Activated T-cell treated with anti-CD3 and anti-CD28 coated beads for 48 hours (primary cell): ENCODE results near the gene HIVEP1.
A peak's percentile ranks its signal among the peaks of the same experiment; 100 is the strongest.
"Not testable (repeated sequence)": the region's sequence is repeated elsewhere in the genome, so short reads cannot be mapped to it uniquely, and the experiment has no call there.

ENCODE experiments used
- DNase-seq: peaks from one replicate; pipeline ENCODE4 v3.0.0-alpha.2; 2020; ENCODE audit warnings: low read depth

Gene HIVEP1

DNA sequence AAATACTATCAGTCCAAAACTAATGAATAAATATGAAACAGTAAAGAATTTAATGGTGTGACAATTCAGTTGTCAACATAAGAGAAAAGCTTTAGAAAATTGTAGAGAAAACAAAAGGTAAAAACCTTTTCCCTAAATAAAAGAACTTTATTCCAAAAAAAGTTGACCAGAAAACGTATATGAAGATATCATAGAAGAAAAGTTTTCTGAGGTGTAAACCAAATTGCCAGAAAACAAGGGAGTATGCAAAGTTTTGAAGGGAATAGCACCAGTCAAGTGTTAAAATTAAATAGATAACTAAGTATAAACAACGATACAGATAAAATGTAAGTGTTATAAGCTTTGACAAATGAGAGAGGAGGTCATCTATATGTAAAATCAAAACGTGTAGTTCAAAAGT is 104.9 kb downstream of the HIVEP1 start:
- no peak for DNase-seq

DNA sequence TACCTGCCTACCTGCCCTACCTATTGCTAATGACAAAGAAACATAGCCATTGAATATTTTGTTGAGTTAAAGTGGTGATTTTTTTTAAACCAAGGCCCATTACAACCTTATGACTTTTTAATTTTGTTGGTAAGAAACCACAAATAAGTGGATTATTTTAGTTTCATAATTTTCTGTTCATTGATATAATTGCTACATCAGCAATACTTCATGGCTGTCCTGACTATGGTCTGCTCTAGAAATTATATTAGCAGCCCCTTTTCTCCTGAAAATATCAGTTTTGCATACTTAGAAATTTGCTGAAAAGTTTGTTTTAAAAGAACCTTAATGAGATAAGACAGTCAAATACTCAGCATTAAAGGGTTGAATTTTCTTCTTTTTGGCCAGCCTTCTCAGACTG is 106.5 kb downstream of the HIVEP1 start:
- no peak for DNase-seq

DNA sequence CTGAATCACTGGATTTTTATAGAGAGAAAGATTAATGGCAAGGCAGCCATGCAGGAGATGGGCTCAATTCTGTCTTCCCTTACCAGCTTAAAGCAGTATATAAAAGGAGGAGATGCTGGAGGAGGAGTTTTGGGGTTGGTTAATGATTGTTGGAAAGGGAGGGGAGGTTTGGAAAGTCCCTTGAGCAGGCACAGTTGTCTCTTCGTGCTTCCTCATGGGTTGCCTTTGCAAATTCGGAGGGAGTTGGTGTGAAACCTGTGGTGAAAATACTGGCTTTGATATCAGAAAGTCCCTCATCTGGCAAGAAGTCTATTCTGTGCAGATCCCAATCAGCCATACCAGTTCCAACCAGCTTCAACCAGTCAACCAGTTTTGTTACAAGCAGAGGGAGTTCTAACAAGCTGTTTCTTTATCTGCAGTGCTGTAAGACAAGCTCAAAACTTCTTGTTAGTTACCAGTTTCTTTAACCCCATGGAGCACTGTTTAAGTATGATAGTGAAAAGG is 107.0 kb downstream of the HIVEP1 start:
- no peak for DNase-seq

- no peak for DNase-seq
These were observed 113.3 kb downstream of the HIVEP1 start for GRCh38 chr6:12125396-12125795.

DNA sequence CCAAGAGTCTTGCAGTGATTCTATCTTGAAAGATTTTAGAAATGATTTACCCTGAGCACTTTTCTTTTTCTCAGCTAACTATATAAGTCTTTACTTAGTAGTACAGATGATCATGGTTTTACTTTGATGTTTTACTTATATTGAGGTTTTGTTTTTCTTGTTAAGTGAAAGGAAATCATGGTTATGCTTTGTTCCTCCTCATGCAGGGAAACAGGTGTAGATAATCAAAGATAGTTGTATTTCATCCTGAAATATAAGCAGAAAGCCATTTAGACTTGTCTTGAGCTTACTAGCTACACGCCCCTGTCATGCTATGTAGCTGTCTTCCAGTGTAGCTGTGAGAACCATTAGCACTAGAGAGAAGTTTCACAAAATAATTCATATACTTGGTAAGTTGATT is 113.9 kb downstream of the HIVEP1 start:
- no peak for DNase-seq

- no peak for DNase-seq
These were observed 117.4 kb downstream of the HIVEP1 start for GRCh38 chr6:12129523-12129922.

- no peak for DNase-seq
These were observed 120.5 kb downstream of the HIVEP1 start for GRCh38 chr6:12132351-12133222.

GRCh38 chr6:12134581-12134980 is 122.5 kb downstream of the HIVEP1 start:
- no peak for DNase-seq

GRCh38 chr6:12134991-12135390 is 122.9 kb downstream of the HIVEP1 start:
- no peak for DNase-seq

GRCh38 chr6:12136905-12137304 is 124.8 kb downstream of the HIVEP1 start:
- no peak for DNase-seq

DNA sequence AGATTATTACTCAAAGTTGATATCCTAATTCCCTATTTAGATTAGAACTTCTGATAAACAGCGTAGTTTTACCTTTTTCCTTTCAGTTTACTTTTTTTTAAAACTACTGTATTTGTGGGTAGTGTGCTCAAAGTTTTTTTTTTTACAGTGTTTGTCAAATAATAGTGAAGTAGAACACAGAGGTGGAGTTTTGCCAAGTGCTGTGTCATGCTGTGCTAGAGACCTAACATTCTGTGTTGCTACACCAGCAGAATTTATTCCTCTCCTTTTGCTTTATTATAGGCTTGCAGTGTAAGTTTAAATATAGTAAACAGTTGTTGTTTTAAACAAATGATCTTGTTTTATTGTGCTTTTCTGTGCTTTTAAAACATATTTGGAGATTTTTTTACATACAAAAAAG is 125.4 kb downstream of the HIVEP1 start:
- DNase-seq: no peak

DNA sequence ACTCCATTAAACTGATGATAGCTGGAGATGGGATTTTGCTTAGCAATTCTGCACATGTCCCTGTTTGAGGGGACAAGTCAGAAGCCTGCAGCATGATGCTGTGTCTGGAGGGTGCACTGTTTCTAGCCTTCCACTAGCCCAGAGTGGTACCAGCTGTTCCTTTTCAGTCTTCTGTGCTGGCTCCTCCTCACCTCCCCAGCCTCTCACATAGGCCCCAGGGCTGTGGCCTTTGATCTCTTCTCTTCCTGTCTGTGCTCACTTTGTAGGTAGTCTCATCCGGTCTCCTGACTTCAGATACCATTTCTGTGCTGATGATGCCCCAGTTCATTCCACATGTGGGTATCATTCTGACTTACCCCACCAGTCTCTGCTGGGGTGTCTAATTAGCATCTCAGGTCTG is 126.3 kb downstream of the HIVEP1 start:
- DNase-seq: no peak

GRCh38 chr6:12138936-12139335 is 126.8 kb downstream of the HIVEP1 start:
- DNase-seq: no peak

DNA sequence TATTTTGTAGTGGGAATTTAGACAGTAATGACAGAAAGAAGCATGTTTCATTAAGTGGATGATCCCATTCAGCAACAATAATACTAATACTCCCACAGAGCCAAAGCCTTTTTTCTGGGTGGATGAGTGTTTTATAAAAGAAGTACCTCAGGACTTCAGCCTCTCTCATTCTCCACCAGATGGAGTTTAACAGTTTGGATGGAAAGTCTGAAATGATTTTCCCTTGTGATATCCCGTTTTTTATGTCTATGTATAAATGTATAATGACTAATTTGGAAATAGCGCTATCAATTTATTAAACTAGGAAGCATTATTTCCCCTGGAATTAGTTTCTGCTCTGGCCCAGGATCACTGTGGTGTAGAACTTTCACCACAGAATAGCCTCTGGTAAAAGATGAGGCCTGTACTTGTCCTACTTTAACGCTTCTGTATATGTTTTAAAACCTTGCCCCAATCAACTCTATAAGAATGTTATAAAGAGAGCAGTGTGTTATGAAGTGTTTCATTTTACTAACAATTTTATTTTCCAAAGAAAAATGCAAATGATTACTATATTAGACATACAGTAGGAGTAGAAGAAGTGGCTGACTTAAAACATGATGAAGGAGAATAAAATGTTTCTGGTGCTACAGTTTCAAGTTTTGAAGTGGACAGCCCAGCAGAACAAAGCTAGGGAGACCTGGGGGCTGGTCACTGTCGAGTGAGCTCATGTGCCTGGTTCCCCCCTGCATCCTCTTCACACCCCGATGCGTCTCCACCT is 135.6 kb downstream of the HIVEP1 start:
- no peak for DNase-seq

- no peak for DNase-seq
These were observed 136.2 kb downstream of the HIVEP1 start for GRCh38 chr6:12148317-12148801.

DNA sequence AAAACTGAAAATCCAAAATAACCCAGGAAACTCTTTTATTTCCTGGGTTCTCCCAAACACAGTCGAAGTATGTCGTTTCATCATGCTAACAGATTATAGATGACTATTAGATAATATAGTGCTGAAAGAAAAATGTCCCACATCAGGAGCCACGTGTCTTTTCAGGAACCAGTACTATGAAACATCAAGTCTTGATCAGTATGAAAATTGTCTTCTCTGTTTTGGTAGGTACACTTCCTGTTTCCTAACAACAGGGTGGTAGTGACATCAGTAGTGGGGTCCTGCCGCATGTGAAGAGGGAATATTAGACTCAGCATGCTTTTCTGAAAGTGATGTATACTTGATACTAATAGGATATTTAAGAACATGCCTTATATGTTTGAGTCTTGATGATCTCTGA is 136.7 kb downstream of the HIVEP1 start:
- DNase-seq: no peak

- no peak for DNase-seq
These were observed 137.9 kb downstream of the HIVEP1 start for GRCh38 chr6:12149944-12150510.

DNA sequence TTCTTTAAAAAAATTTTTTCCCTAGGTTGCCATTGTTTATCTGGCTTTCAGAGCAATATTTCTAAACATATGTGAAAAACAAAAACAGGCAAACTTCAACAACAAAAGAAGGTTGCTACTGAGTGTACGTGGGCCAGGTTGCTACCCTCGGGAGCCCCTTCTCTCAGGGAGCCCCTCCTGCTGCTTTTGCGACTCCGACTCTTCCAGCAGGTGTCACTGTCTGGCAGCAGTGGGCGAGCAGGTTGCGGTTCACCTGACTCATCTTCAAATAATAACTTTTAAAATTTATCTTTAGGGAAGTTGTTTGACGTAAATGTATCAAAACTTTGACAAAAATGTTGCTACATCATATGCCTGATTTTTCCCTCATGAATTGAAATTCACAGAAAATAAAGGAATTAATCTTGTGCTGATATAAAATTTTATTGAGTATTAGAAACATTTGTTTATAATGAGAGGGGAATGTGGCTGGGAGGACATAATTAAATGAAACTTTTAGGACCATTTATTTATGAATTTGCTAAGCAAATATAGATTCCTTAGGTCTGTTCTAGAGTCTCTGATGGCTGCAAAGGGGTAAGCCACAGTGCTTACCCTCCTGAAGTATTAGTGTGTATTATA is 138.8 kb downstream of the HIVEP1 start:
- peak; percentile 23 for DNase-seq

- no peak for DNase-seq
These were observed 139.3 kb downstream of the HIVEP1 start for GRCh38 chr6:12151433-12151820.

DNA sequence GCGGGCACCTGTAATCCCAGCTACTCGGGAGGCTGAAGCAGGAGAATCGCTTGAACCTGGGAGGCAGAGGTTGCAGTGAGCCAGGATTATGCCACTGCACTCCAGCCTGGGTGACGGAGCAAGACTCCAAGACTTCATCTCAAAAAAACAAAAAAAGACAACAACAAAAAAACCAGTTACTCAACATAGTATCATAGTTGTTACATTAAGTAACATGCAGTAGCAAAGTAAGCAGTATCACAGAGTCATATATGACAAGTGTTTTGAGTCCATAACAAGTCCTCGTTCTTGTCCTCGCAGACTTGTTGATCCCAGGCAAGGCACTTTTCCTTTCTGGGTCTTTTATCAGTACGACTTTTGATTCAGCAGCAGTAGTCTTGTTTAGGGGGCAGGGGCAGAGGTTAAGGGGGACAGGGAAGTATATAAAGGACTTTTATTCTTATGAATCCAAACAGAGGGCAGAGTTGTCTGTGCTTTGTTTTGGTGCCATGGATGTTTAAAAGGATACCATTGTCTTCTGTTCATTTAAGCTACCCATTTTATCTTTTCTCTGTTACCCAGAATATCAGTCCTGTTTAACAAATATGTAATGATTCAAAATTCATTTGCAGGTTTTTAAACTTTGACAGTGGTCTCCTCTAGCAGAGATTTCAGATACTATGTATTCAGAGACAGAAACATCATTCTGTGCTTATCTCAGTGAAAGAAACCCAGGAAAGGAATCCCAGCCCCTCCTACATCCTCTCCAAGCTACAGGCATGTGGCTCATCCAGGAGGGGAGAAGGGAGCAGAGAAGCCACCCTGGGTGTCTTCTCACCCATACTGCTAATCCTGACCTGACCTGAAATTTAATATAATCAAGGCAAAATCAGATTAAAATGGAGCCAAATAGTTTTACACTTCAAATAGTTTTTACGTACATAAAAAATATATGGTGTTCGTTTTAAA is 140.2 kb downstream of the HIVEP1 start:
- DNase-seq: no peak

GRCh38 chr6:12155769-12156168 is 143.7 kb downstream of the HIVEP1 start:
- not testable (repeated sequence) for DNase-seq
